Gastrocnemius medialis (tissue), 4 donors: ENCODE data around the gene RASAL2. TPM values are rescaled to one million over a fixed set of nuclear protein-coding genes. Genes with fewer than 3 reads are reported as not detected.

ENCODE experiments used
- ATAC-seq, 2 donors: fragments of 150-250 bp; one replicate each; pipeline ENCODE4 v1.9.1; 2016
- DNase-seq, 2 donors: peaks; one replicate each; pipeline ENCODE4 v3.0.0-alpha.2; 2019
- H3K27ac ChIP-seq, 4 donors: fragments of 200-600 bp; sonication (generic); 1 replicate in 1 of 4; 2 replicates in 3 of 4; pipeline ENCODE4 v1.5.1; 2016 to 2018; ENCODE audit warnings: mild to moderate bottlenecking in 2 of 4, moderate library complexity in 1 of 4
- H3K27me3 ChIP-seq, 3 donors: fragments of 200-600 bp; sonication (generic) in 2 of 3; 1 replicate in 1 of 3; 2 replicates in 2 of 3; pipeline versions ENCODE4 v1.5.1 to v1.6.0; 2016 to 2019; ENCODE audit warnings: mild to moderate bottlenecking in 1 of 3, moderate library complexity in 1 of 3
- H3K36me3 ChIP-seq, 2 donors: fragments of 200-600 bp; sonication (generic) in 1 of 2; one replicate each; pipeline ENCODE4 v1.5.1; 2017 to 2018
- H3K4me1 ChIP-seq, 2 donors: fragments of 200-600 bp; sonication (generic) in 1 of 2; one replicate each; pipeline ENCODE4 v1.5.1; 2016 to 2017; ENCODE audit warnings: mild to moderate bottlenecking in 2 of 2
- H3K4me3 ChIP-seq, 4 donors: fragments of 200-600 bp; sonication (generic) in 3 of 4; 1 replicate in 1 of 4; 2 replicates in 3 of 4; pipeline ENCODE4 v1.5.1; 2016 to 2019; ENCODE audit warnings: mild to moderate bottlenecking in 2 of 4
- H3K9me3 ChIP-seq, 3 donors: fragments of 200-600 bp; sonication (generic) in 2 of 3; 1 replicate in 1 of 3; 2 replicates in 2 of 3; pipeline ENCODE4 v1.5.1; 2016 to 2019
- POLR2A ChIP-seq, 2 donors: fragments of 450-650 bp; IDR thresholded peaks; one replicate each; pipeline ENCODE4 v1.6.1; 2017; ENCODE audit warnings: antibody characterized with exemption in 2 of 2, mild to moderate bottlenecking in 2 of 2, moderate library complexity in 2 of 2
- in situ Hi-C, 4 donors: fragments of 200-750 bp; cut with MboI; loops; one replicate each; pipeline versions ENCODE4 v1.15.0 to v1.8.0; 2017; ENCODE audit warnings: low sequenced_read_pairs in 4 of 4
- intact Hi-C: fragments of 100-400 bp; cut with DNase I; formaldehyde crosslinking; loops from one replicate; pipeline ENCODE4 v1.15.1; 2023; ENCODE audit warnings: low total_unique reads
- total RNA-seq, 4 donors: library from RNA; depleted of rRNA; stranded (reverse); fragments of >200 nt; gene quantifications; one replicate each; pipeline versions ENCODE4 v1.1.0 to v1.2.3, GENCODE V29; 2016
- TF ChIP-seq, protein P1 (sequence below), 5 experiments: fragments of 450-650 bp in 3 of 5; fragments of 200-600 bp in 2 of 5; sonication (generic) in 2 of 5; IDR thresholded peaks in 4 of 5; conservative IDR thresholded peaks in 1 of 5; 1 replicate in 4 of 5; 2 replicates in 1 of 5; pipeline ENCODE4 v1.5.1; 2016 to 2019; ENCODE audit warnings: antibody characterized with exemption in 5 of 5, mild to moderate bottlenecking in 3 of 5, moderate library complexity in 3 of 5

Gene RASAL2
- total RNA-seq, 4 donors from 2014 or later: 7.6 to 13.4 (median 8.8) TPM

DNA sequence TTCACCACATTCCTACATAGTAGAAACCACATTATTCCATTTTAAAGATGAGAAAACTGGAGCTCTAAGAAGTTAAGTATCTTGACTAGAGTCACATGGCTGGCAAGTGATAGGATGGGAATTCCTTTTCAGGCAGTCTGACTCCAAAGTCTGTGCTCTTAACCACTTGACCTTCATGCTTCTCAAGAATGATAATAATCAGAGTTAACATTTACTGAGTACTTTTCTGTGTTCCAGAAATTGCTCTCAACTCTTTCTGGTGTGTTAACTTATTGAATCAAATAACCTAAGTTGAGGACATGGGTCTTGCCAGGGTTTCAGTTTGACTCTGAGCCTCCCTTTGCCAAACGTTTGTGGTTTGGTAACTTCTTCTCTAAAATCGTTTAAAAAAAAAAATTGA is 169.4 kb downstream of the RASAL2 start:
- no peak overlapping the region for H3K27ac ChIP-seq
- no peak for ATAC-seq
- intact Hi-C loops: no loop called here

DNA sequence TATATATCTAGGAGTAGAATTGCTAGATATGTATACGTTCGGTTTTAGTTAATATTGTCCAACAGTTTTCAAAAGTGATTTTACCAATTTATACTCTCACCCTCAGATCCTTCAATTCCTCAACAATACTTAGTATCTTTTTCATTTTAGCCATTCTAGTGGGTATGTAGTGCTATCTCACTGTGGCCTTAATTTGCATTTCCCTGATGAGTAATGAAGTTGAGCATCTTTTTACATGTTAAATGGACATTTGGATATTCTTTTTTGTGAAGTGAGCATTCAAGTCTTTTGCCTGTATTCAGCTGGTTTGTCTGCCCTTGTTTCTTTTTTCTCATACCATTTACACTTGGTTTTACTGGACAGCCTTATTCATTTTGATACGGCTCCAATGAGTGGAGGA is 172.2 kb downstream of the RASAL2 start:
- no peaks in the 10 kb centered on the region for H3K9me3 ChIP-seq
- in situ Hi-C loops: no loop called here
- TF ChIP-seq, protein P1, sequence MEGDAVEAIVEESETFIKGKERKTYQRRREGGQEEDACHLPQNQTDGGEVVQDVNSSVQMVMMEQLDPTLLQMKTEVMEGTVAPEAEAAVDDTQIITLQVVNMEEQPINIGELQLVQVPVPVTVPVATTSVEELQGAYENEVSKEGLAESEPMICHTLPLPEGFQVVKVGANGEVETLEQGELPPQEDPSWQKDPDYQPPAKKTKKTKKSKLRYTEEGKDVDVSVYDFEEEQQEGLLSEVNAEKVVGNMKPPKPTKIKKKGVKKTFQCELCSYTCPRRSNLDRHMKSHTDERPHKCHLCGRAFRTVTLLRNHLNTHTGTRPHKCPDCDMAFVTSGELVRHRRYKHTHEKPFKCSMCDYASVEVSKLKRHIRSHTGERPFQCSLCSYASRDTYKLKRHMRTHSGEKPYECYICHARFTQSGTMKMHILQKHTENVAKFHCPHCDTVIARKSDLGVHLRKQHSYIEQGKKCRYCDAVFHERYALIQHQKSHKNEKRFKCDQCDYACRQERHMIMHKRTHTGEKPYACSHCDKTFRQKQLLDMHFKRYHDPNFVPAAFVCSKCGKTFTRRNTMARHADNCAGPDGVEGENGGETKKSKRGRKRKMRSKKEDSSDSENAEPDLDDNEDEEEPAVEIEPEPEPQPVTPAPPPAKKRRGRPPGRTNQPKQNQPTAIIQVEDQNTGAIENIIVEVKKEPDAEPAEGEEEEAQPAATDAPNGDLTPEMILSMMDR (IDR thresholded peaks at IDR 0.05 in 4 of 5, conservative IDR thresholded peaks at IDR 0.05 in 1 of 5): no peak
- no peak for TF ChIP-seq POLR2A (IDR thresholded peaks at IDR 0.05)
- DNase-seq (no peak), ATAC-seq (no peak)
- H3K4me3 ChIP-seq: no peak overlapping the region
- no peaks in the 10 kb centered on the region for H3K36me3 ChIP-seq
- no peak overlapping the region for H3K27ac ChIP-seq
- H3K27me3 ChIP-seq: no peaks in the 10 kb centered on the region
- intact Hi-C loops: no loop called here
- H3K4me1 ChIP-seq: no peaks in the 10 kb centered on the region

More for the DNA sequence above, 169.4 kb downstream of the RASAL2 start:
- Histone ChIP-seq H3K9me3 (no peaks in the 10 kb centered on the region), H3K36me3 (no peaks in the 10 kb centered on the region), H3K4me3 (no peak overlapping the region), H3K27me3 (no peaks in the 10 kb centered on the region), H3K4me1 (no peaks in the 10 kb centered on the region)
- in situ Hi-C loops: no loop called here
- no peak for DNase-seq
- TF ChIP-seq POLR2A (IDR thresholded peaks at IDR 0.05): no peak
- TF ChIP-seq, protein P1 (IDR thresholded peaks at IDR 0.05 in 4 of 5, conservative IDR thresholded peaks at IDR 0.05 in 1 of 5): no peak

DNA sequence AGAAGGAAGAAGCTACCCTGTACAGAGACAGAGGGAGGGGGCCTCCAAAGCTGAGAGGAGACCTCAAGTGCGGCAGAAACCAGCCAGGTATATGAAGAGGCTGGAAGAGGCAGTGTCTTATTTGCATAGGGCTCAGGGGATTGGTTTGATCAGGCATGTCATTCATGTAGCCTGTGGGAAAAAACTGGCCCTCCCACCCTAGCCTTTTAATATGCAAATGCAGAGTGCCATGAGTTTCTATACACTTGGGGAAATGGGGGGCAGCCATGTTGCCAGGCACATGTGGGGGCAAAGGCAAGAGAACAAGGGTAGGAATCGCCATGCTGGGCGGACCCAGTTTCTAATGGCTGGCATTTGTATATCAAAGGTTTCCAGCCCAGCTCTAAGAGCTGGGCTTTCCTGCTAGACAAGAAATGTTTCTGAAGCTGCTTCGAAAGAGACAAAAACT is 172.7 kb downstream of the RASAL2 start:
- intact Hi-C loops: no loop called here

DNA sequence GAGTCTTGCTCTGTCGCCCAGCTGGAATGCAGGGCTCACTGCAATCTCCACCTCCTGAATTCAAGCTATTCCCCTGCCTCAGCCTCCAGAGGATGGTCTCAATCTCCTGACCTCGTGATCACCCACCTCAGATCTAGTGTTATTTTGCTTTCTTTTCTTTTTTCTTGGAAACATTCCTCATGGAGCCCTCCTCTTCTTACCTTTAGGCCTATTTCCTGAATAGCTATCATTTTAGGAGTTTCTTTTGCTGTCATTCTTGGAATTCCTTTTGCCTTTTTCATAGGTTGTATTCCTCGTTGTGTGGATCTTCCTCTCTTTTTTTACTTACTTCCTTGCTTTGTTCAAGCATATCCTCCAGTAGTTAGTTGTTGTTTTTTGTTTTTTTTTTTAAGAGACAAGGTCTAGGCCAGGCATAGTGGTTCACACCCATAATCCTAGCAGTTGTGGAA is 173.8 kb downstream of the RASAL2 start:
- in situ Hi-C loops: no loop called here
- H3K27ac ChIP-seq: no peak overlapping the region

More for the DNA sequence above, 172.7 kb downstream of the RASAL2 start:
- Histone ChIP-seq H3K4me1 (no peaks in the 10 kb centered on the region), H3K9me3 (no peaks in the 10 kb centered on the region), H3K36me3 (no peaks in the 10 kb centered on the region), H3K27me3 (no peaks in the 10 kb centered on the region), H3K27ac (no peak overlapping the region), H3K4me3 (no peak overlapping the region)
- TF ChIP-seq, protein P1 (IDR thresholded peaks at IDR 0.05 in 4 of 5, conservative IDR thresholded peaks at IDR 0.05 in 1 of 5): no peak
- no peak for TF ChIP-seq POLR2A (IDR thresholded peaks at IDR 0.05)
- no peak for ATAC-seq
- in situ Hi-C loops: no loop called here
- DNase-seq: no peak

More for the DNA sequence above, 173.8 kb downstream of the RASAL2 start:
- intact Hi-C loops: no loop called here
- ATAC-seq (no peak), DNase-seq (no peak)
- TF ChIP-seq POLR2A (IDR thresholded peaks at IDR 0.05): no peak
- TF ChIP-seq, protein P1 (IDR thresholded peaks at IDR 0.05 in 4 of 5, conservative IDR thresholded peaks at IDR 0.05 in 1 of 5): no peak
- H3K4me1 ChIP-seq: peaks cover 0 to 4% of the 10 kb centered on the region in 2 donors
- H3K4me3 ChIP-seq: no peak overlapping the region
- H3K9me3 ChIP-seq: no peaks in the 10 kb centered on the region
- no peaks in the 10 kb centered on the region for H3K36me3 ChIP-seq
- H3K27me3 ChIP-seq: no peaks in the 10 kb centered on the region
